Loucy (cell line): ENCODE results near the gene KISS1.

Experiments
- EZH2phosphoT487 ChIP-seq: fragments of 200-600 bp; IDR thresholded peaks from 2 replicates; pipeline ENCODE4 v1.6.1; 2018; ENCODE audit warnings: antibody characterized with exemption, mild to moderate bottlenecking, moderate library complexity, borderline replicate concordance
- TF ChIP-seq, protein P1 (sequence below): fragments of 200-600 bp; sonication (generic); conservative IDR thresholded peaks from 2 replicates; pipeline ENCODE4 v1.5.1; 2014; ENCODE audit warnings: mild to moderate bottlenecking, antibody characterized with exemption, low read length

GRCh38 chr1:204170494-204171155 lies 25.7 kb downstream of the KISS1 start:
- TF ChIP-seq, protein P1, sequence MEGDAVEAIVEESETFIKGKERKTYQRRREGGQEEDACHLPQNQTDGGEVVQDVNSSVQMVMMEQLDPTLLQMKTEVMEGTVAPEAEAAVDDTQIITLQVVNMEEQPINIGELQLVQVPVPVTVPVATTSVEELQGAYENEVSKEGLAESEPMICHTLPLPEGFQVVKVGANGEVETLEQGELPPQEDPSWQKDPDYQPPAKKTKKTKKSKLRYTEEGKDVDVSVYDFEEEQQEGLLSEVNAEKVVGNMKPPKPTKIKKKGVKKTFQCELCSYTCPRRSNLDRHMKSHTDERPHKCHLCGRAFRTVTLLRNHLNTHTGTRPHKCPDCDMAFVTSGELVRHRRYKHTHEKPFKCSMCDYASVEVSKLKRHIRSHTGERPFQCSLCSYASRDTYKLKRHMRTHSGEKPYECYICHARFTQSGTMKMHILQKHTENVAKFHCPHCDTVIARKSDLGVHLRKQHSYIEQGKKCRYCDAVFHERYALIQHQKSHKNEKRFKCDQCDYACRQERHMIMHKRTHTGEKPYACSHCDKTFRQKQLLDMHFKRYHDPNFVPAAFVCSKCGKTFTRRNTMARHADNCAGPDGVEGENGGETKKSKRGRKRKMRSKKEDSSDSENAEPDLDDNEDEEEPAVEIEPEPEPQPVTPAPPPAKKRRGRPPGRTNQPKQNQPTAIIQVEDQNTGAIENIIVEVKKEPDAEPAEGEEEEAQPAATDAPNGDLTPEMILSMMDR, result no peak
- TF ChIP-seq EZH2phosphoT487, result no peak
